HG03045 (cell line): ENCODE measurements around the gene MYL1.

ENCODE experiments used
- ATAC-seq: cut with Tn5 transposase; IDR thresholded peaks from one replicate; pipeline ENCODE4 v1.9.1; 2021; ENCODE audit warnings: mild to moderate bottlenecking, moderate library complexity; ENCODE audit not compliant: unreplicated experiment

Gene MYL1

DNA sequence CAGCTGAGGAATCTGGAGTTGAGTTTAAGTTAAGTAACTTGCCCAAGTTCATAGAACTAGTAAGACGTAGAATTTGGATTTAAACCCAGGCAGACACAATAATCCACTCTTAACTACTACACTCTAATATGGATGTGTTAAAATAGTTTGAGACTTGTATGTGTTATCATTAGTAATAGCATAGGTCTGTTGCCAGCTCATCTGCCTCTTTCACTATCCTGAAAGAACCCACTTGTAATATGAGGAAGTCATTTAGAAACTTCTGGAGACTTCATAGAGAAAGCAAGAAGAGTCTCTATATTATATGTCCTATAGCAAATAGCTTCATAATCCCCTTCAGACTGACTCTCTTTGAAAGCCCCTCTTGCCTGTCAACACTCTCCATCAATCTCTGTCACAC, 46.7 kb downstream of the MYL1 start:
- no peak for ATAC-seq

DNA sequence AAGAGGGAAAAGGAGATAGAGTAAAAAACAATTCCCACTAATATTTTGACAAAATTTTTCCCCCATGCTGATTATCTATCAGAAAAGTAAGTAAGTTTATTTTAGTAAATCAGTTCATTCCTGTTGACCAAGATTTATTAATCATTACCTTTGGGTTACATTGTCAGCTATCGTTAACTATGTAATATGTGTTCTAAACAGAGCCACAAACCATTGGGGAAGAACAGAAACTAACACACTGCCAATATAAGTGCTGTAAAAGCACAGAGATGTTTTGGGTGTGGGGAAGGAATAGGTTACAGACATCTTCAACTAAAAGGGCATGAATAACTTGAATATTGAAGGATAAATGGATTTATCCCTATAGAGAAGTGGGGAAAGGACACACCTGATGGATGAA, 47.3 kb downstream of the MYL1 start:
- ATAC-seq, result no peak

DNA sequence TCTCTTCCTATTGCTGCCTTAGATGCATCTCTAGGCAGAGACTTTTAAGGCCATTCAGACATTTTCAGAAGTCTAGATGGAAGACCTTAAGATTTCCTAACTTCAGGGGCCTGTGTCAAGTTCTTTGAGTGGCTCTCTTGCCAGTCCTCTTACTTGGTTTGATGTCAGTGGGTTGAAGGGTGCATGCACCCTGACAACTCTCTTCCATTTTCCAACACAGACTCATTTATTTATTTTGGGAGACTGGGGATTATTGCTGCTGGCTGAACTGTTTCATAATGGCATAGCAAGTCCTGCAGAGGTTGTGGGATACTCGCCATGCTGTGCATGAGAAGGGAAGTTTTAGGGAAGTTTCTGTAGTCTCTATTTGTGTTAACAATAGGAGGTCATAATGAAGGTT, 50.7 kb downstream of the MYL1 start:
- ATAC-seq, result no peak

- ATAC-seq, result no peak
Measured at GRCh38 chr2:210263841-210264240, 51.1 kb downstream of the MYL1 start.

DNA sequence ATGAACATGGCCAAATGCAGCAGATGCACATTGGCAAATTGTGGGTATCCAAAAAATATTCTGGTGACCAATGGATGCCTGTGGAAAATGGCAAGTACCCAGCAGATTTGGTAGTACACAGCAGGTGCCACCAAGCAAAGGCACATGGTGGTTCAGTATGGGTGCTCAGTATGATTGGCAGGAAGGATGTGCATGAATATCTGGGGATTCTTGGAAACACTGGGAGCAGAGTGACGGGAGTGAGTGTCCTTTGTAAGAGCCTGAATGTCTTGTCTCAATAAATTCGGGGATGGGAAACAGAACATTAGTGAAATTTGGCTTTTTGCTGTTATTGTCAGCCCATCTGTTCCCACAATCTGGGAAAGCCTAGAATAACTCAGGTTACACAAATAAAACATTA, 52.9 kb downstream of the MYL1 start:
- no peak for ATAC-seq

- ATAC-seq, result no peak
Measured at GRCh38 chr2:210259687-210260086, 55.3 kb downstream of the MYL1 start.

DNA sequence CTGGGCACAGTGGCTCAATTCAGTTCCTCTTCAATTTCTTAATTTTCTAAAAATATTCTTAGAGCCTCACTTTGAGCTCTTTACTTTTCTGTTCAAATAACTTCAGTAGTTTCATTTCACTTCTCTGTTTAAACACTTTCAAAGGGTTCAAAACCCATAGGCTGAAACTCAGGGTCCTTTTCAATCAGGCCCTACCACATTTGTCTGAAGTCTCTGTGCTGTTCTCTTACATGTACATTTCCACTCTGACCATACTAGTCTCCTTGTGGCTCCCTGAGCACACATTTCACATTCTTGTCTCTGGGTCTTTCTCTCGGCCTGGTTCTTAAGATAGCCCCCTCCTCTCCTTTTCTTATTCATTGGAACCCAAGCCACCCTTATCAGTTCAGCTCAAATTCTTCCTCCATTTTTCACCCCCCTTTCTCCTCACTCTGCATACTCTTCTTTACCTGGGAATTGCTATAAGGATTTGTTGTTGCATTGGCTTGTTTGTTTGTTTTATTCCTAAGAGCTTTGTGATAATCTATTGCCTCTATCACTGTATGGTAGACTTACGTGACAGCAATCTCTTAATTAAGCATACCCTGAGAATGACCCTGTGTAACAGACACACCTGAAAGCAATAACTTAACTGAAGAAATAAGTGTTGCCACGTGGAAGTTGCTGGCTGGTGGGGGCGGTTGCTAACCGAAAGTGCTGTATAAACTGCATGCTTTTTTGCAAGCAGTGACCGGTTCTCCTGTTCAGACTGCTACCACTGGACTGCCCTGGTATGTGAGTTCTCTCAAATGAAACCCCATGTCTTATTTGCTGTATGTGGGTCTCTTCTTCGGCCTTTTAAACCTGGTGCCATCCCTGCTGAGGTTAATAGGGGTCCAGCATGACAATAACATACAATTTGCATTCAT, 62.0 kb downstream of the MYL1 start:
- ATAC-seq, result no peak

- ATAC-seq, result no peak
Measured at GRCh38 chr2:210250622-210251021, 64.4 kb downstream of the MYL1 start.
